ENCODE data around the gene EDA2R. TPM values are rescaled to one million over a fixed set of nuclear protein-coding genes. Genes with fewer than 3 reads are reported as not detected.

EDA2R gene
- total RNA-seq, 2 donors from 2014 or later = 0.82 to 2.5 TPM

- no peak for DNase-seq
- no peak overlapping the region for H3K9ac ChIP-seq (ENCODE audit: low read depth in 2 of 2, low read length in 2 of 2)
- intact Hi-C loops (cut with DNase I) = no loop called here
- TF ChIP-seq CTCF (IDR thresholded peaks at IDR 0.05) = no peak
- H3K4me1 ChIP-seq = no peaks in the 10 kb centered on the region
- H3K36me3 ChIP-seq = no peaks in the 10 kb centered on the region
- H3K9me3 ChIP-seq = no peaks in the 10 kb centered on the region
- no peak overlapping the region for H3K27ac ChIP-seq
- H3K4me3 ChIP-seq = no peak overlapping the region
- H3K27me3 ChIP-seq = no peaks in the 10 kb centered on the region
Observed at GRCh38 chrX:66616944-66617343, 21.9 kb downstream of the EDA2R start.

GRCh38 chrX:66602381-66602938 is 36.4 kb downstream of the EDA2R start:
- intact Hi-C loops (cut with DNase I) = no loop called here
- Histone ChIP-seq H3K27ac (no peak overlapping the region), H3K9me3 (no peaks in the 10 kb centered on the region), H3K36me3 (no peaks in the 10 kb centered on the region), H3K4me3 (no peak overlapping the region), H3K27me3 (no peaks in the 10 kb centered on the region), H3K4me1 (no peaks in the 10 kb centered on the region), H3K9ac (ENCODE audit: low read depth in 2 of 2, low read length in 2 of 2) (no peak overlapping the region)
- no peak for DNase-seq
- TF ChIP-seq CTCF (IDR thresholded peaks at IDR 0.05) = no peak

- Histone ChIP-seq H3K4me1 (no peaks in the 10 kb centered on the region), H3K9ac (ENCODE audit: low read depth in 2 of 2, low read length in 2 of 2) (no peak overlapping the region), H3K4me3 (no peak overlapping the region), H3K27ac (no peak overlapping the region), H3K36me3 (no peaks in the 10 kb centered on the region), H3K27me3 (no peaks in the 10 kb centered on the region), H3K9me3 (no peaks in the 10 kb centered on the region)
- intact Hi-C loops (cut with DNase I) = no loop called here
- TF ChIP-seq CTCF (IDR thresholded peaks at IDR 0.05) = no peak
- no peak for DNase-seq
Observed at GRCh38 chrX:66601522-66601921, 37.4 kb downstream of the EDA2R start.

- Histone ChIP-seq H3K27ac (no peak overlapping the region), H3K9ac (ENCODE audit: low read depth in 2 of 2, low read length in 2 of 2) (no peak overlapping the region), H3K4me3 (no peak overlapping the region), H3K27me3 (no peaks in the 10 kb centered on the region), H3K36me3 (no peaks in the 10 kb centered on the region), H3K4me1 (no peaks in the 10 kb centered on the region), H3K9me3 (no peaks in the 10 kb centered on the region)
- DNase-seq = no peak
- intact Hi-C loops (cut with DNase I) = no loop called here
- TF ChIP-seq CTCF (IDR thresholded peaks at IDR 0.05) = no peak
Observed at GRCh38 chrX:66579219-66579618, 59.7 kb downstream of the EDA2R start.

GRCh38 chrX:66553973-66554372 is 84.9 kb downstream of the EDA2R start:
- no peaks in the 10 kb centered on the region for H3K9me3 ChIP-seq
- no peak overlapping the region for H3K27ac ChIP-seq
- DNase-seq = no peak
- H3K27me3 ChIP-seq = no peaks in the 10 kb centered on the region
- no peak for TF ChIP-seq CTCF (IDR thresholded peaks at IDR 0.05)
- intact Hi-C loops (cut with DNase I) = no loop called here
- no peaks in the 10 kb centered on the region for H3K36me3 ChIP-seq
- H3K4me3 ChIP-seq = no peak overlapping the region
- H3K4me1 ChIP-seq = no peaks in the 10 kb centered on the region
- H3K9ac ChIP-seq (ENCODE audit: low read depth in 2 of 2, low read length in 2 of 2) = no peak overlapping the region
